HCT116 (cell line): Measurements from ENCODE around the gene PYDC1. TPM values are rescaled to one million over a fixed set of nuclear protein-coding genes. Genes with fewer than 3 reads are reported as not detected.

ENCODE experiments used
- ATAC-seq: fragments of 200-7000 bp; cut with Tn5 transposase; 2 replicates; pipeline ENCODE4 v1.9.1; 2020; ENCODE audit warnings: mild to moderate bottlenecking, moderate library complexity
- BruUV-seq: library from RNA; stranded (reverse); fragments of 400-500 nt; replicated peaks from 2 replicates; lab custom pipeline; 2021; lab: Mats Ljungman, UMichigan
- CTCF ChIA-PET: fragments of 300-600 bp; sonication (Branson Sonifier 250); formaldehyde crosslinking; loops from one replicate; lab custom pipeline; 2021; ENCODE audit warnings: antibody characterized with exemption; lab: Charles Lee
- POLR2A ChIA-PET: fragments of 300-600, 350-600 bp; sonication (Branson Sonifier 250); formaldehyde crosslinking; loops from one replicate; lab custom pipeline; 2021; ENCODE audit warnings: antibody characterized with exemption; lab: Charles Lee
- RAD21 ChIA-PET, 2 experiments: fragments of 300-600 bp; sonication (Branson Sonifier 250); formaldehyde crosslinking; loops; one replicate each; lab custom pipeline; 2023; ENCODE audit warnings: low total read pairs in 2 of 2; ENCODE audit not compliant: uncharacterized antibody in 2 of 2, unreplicated experiment in 2 of 2, low non-redundant PET in 1 of 2; lab: Charles Lee
- DNase-seq: peaks from one replicate; pipeline ENCODE4 v3.0.0-alpha.2; 2010; ENCODE audit warnings: low read depth, low spot score
- H2AFZ ChIP-seq: fragments of 200-600 bp; shearing (Covaris generic), sonication (generic); 2 replicates; pipeline ENCODE4 v1.6.1; 2017; ENCODE audit warnings: low read depth, mixed run types, mixed read lengths, antibody characterized with exemption, low read length; ENCODE audit not compliant: poor library complexity, severe bottlenecking
- H3K27ac ChIP-seq: 2 replicates; pipeline ENCODE4 v1.5.1; 2012; ENCODE audit warnings: low read depth, low read length
- H3K27me3 ChIP-seq: fragments of 200-600 bp; sonication (generic); 2 replicates; pipeline ENCODE4 v1.6.1; 2016; ENCODE audit warnings: mixed run types, low read length, mixed read lengths; ENCODE audit not compliant: insufficient read depth
- H3K36me3 ChIP-seq, 2 experiments: fragments of 200-500 bp in 1 of 2; fragments of 200-600 bp in 1 of 2; sonication (Bioruptor generic) in 1 of 2; sonication (generic) in 1 of 2; 2 replicates each; pipeline versions ENCODE4 v1.5.1 to v1.6.1; 2014 to 2016; ENCODE audit warnings: low read length in 2 of 2, inconsistent platforms in 1 of 2, mixed read lengths in 1 of 2, mixed run types in 1 of 2; ENCODE audit not compliant: insufficient read depth in 2 of 2, control insufficient read depth in 1 of 2
- H3K4me1 ChIP-seq, 2 experiments: fragments of 200-600 bp in 1 of 2; sonication (generic) in 1 of 2; 2 replicates each; pipeline versions ENCODE4 v1.5.1 to v1.6.1; 2012 to 2017; ENCODE audit warnings: low read length in 2 of 2, inconsistent platforms in 1 of 2, mild to moderate bottlenecking in 1 of 2, mixed read lengths in 1 of 2, mixed run types in 1 of 2, moderate library complexity in 1 of 2; ENCODE audit not compliant: insufficient read depth in 2 of 2, control insufficient read depth in 1 of 2
- H3K4me2 ChIP-seq: fragments of 200-600 bp; sonication (generic); 2 replicates; pipeline ENCODE4 v1.6.1; 2017; ENCODE audit warnings: mixed run types, low read length, mixed read lengths
- H3K4me3 ChIP-seq, 2 experiments: fragments of 200-600 bp in 1 of 2; sonication (generic) in 1 of 2; replicated peaks in 1 of 2; 2 replicates each; pipeline ENCODE4 v1.5.1; 2011 to 2016; ENCODE audit warnings: low read length in 2 of 2, control low read depth in 1 of 2, low read depth in 1 of 2, mild to moderate bottlenecking in 1 of 2, mixed read lengths in 1 of 2, mixed run types in 1 of 2
- H3K79me2 ChIP-seq: fragments of 200-600 bp; sonication (generic); 2 replicates; pipeline ENCODE4 v1.6.1; 2017; ENCODE audit warnings: mild to moderate bottlenecking, mixed run types, low read length, moderate library complexity, mixed read lengths; ENCODE audit not compliant: insufficient read depth
- H3K9ac ChIP-seq: fragments of 200-600 bp; sonication (generic); 2 replicates; pipeline ENCODE4 v1.6.1; 2016; ENCODE audit warnings: low read length, mixed read lengths
- H3K9me2 ChIP-seq: fragments of 200-600 bp; sonication (generic), shearing (Covaris generic); 2 replicates; pipeline ENCODE4 v1.6.1; 2017; ENCODE audit warnings: mixed run types, mild to moderate bottlenecking, moderate library complexity; ENCODE audit not compliant: insufficient read depth
- H3K9me3 ChIP-seq, 2 experiments: fragments of 200-500 bp in 1 of 2; fragments of 200-600 bp in 1 of 2; sonication (Bioruptor generic) in 1 of 2; sonication (generic) in 1 of 2; 2 replicates each; pipeline ENCODE4 v1.6.1; 2014 to 2017; ENCODE audit warnings: low read length in 2 of 2, mixed read lengths in 2 of 2, inconsistent platforms in 1 of 2, low read depth in 1 of 2, mild to moderate bottlenecking in 1 of 2, mixed run types in 1 of 2, moderate library complexity in 1 of 2; ENCODE audit not compliant: control insufficient read depth in 1 of 2, insufficient read depth in 1 of 2
- H4K20me1 ChIP-seq: fragments of 200-600 bp; sonication (generic), shearing (Covaris generic); 2 replicates; pipeline ENCODE4 v1.6.1; 2017; ENCODE audit warnings: mixed run types, mild to moderate bottlenecking, moderate library complexity; ENCODE audit not compliant: insufficient read depth
- CBX3 ChIP-seq: IDR thresholded peaks from 2 replicates; pipeline ENCODE4 v1.6.1; 2012; ENCODE audit warnings: low read depth
- CEBPB ChIP-seq: IDR thresholded peaks from 2 replicates; pipeline ENCODE4 v1.6.1; 2012; ENCODE audit warnings: low read depth
- CTCF ChIP-seq, 3 experiments: fragments of 200-600 bp in 1 of 3; sonication (generic) in 1 of 3; IDR thresholded peaks in 2 of 3; conservative IDR thresholded peaks in 1 of 3; 2 replicates each; pipeline ENCODE4 v1.5.1; 2012 to 2017; ENCODE audit warnings: low read depth in 2 of 3, low read length in 2 of 3, antibody characterized with exemption in 1 of 3, borderline replicate concordance in 1 of 3, control low read depth in 1 of 3, mild to moderate bottlenecking in 1 of 3, mixed read lengths in 1 of 3, mixed run types in 1 of 3, moderate library complexity in 1 of 3; ENCODE audit not compliant: insufficient read depth in 1 of 3
- ELF1 ChIP-seq: IDR thresholded peaks from 2 replicates; pipeline ENCODE4 v1.6.1; 2012; ENCODE audit warnings: low read depth, borderline replicate concordance
- EZH2 ChIP-seq: fragments of 200-600 bp; sonication (generic); IDR thresholded peaks from 2 replicates; pipeline ENCODE4 v1.6.1; 2017; ENCODE audit warnings: antibody characterized with exemption, mixed run types
- EZH2phosphoT487 ChIP-seq: fragments of 200-600 bp; IDR thresholded peaks from 2 replicates; pipeline ENCODE4 v1.6.1; 2018; ENCODE audit warnings: antibody characterized with exemption, borderline replicate concordance
- FOSL1 ChIP-seq: IDR thresholded peaks from 2 replicates; pipeline ENCODE4 v1.6.1; 2012; ENCODE audit warnings: low read depth
- JUND ChIP-seq: IDR thresholded peaks from 2 replicates; pipeline ENCODE4 v1.6.1; 2012
- MAX ChIP-seq: IDR thresholded peaks from 2 replicates; pipeline ENCODE4 v1.6.1; 2012
- POLR2A ChIP-seq: IDR thresholded peaks from 2 replicates; pipeline ENCODE4 v1.7.0; 2011; ENCODE audit warnings: borderline replicate concordance; ENCODE audit not compliant: insufficient read depth, insufficient read length; ENCODE audit errors: extremely low read depth
- RAD21 ChIP-seq: IDR thresholded peaks from 2 replicates; pipeline ENCODE4 v1.6.1; 2012; ENCODE audit warnings: low read depth, mild to moderate bottlenecking
- SIN3A ChIP-seq: IDR thresholded peaks from 2 replicates; pipeline ENCODE4 v1.6.1; 2012; ENCODE audit warnings: low read depth
- SP1 ChIP-seq: IDR thresholded peaks from 2 replicates; pipeline ENCODE4 v1.6.1; 2012; ENCODE audit warnings: low read depth
- ZNF274 ChIP-seq: fragments of 200-500 bp; sonication (Bioruptor generic); IDR thresholded peaks from 2 replicates; pipeline ENCODE4 v1.6.1; 2014; ENCODE audit warnings: mild to moderate bottlenecking, low read depth, low read length, inconsistent platforms
- intact Hi-C: fragments of 100-400 bp; cut with micrococcal nuclease; formaldehyde crosslinking; loops from 2 replicates; pipeline ENCODE4 v1.10.0; 2022
- total RNA-seq: library from RNA; stranded (reverse); gene quantifications from one replicate; pipeline ENCODE4 v1.2.1, GENCODE V29; 2021; ENCODE audit not compliant: unreplicated experiment

Gene PYDC1
- total RNA-seq, 1 experiment from 2014 or later, result not detected

- Histone ChIP-seq H3K9me2 (no peaks in the 10 kb centered on the region), H3K9me3 (no peaks in the 10 kb centered on the region), H3K4me1 (peaks cover 8 to 23% of the 10 kb centered on the region in 2 experiments), H3K27me3 (no peaks in the 10 kb centered on the region), H3K27ac (no peak overlapping the region), H3K79me2 (peaks cover 88% of the 10 kb centered on the region), H3K9ac (no peak overlapping the region), H3K36me3 (peaks cover 57 to 75% of the 10 kb centered on the region in 2 experiments), H4K20me1 (peaks cover 75% of the 10 kb centered on the region), H2AFZ (no peak overlapping the region), H3K4me3 (no peak overlapping the region), H3K4me2 (no peak overlapping the region)
- ChIA-PET CTCF (no interaction called here), RAD21 (no interaction called here), POLR2A (no interaction called here)
- BruUV-seq, result no TSS peak
- TF ChIP-seq EZH2phosphoT487 (no peak), CTCF (IDR thresholded peaks at IDR 0.05 in 2 of 3, conservative IDR thresholded peaks at IDR 0.05 in 1 of 3; ENCODE audit: borderline replicate concordance in 1 of 3, insufficient read depth in 1 of 3, low read depth in 2 of 3, low read length in 2 of 3) (no peak), CBX3 (no peak), CEBPB (no peak), RAD21 (no peak), SIN3A (no peak), ELF1 (no peak), SP1 (no peak), ZNF274 (no peak), FOSL1 (no peak), EZH2 (no peak), JUND (no peak), MAX (no peak), POLR2A (no peak)
- intact Hi-C loops, result no loop called here
- DNase-seq (no peak), ATAC-seq (no peak)
Measured at GRCh38 chr16:31183432-31184428, 33.2 kb downstream of the PYDC1 start.
